Osteocyte (in vitro differentiated cells): Measurements from ENCODE around the gene ZNRF2. TPM values are rescaled to one million over a fixed set of nuclear protein-coding genes. Genes with fewer than 3 reads are reported as not detected.
"Not testable (repeated sequence)": the region's sequence is repeated elsewhere in the genome, so short reads cannot be mapped to it uniquely, and the experiment has no call there.

Experiments used
- DNase-seq: peaks from one replicate; pipeline ENCODE4 v3.0.0; 2021; ENCODE audit warnings: mixed read lengths; ENCODE audit not compliant: unreplicated experiment; ENCODE audit errors: extremely low spot score
- H3K27ac Mint-ChIP-seq: one replicate; pipeline ENCODE4 v1.8.0; 2021; ENCODE audit warnings: mild to moderate bottlenecking, mixed read lengths; ENCODE audit not compliant: unreplicated experiment
- H3K27me3 Mint-ChIP-seq: one replicate; pipeline ENCODE4 v1.8.0; 2021; ENCODE audit warnings: mixed read lengths; ENCODE audit not compliant: unreplicated experiment
- H3K36me3 Mint-ChIP-seq: one replicate; pipeline ENCODE4 v1.8.0; 2021; ENCODE audit warnings: mixed read lengths; ENCODE audit not compliant: unreplicated experiment
- H3K4me1 Mint-ChIP-seq: one replicate; pipeline ENCODE4 v1.8.0; 2021; ENCODE audit warnings: mixed read lengths; ENCODE audit not compliant: unreplicated experiment
- H3K4me3 Mint-ChIP-seq: one replicate; pipeline ENCODE4 v1.8.0; 2021; ENCODE audit warnings: mild to moderate bottlenecking, moderate library complexity, mixed read lengths; ENCODE audit not compliant: unreplicated experiment
- H3K9me3 Mint-ChIP-seq: one replicate; pipeline ENCODE4 v1.8.0; 2021; ENCODE audit warnings: mixed read lengths; ENCODE audit not compliant: unreplicated experiment
- CTCF ChIP-seq: fragments of 200-600 bp; sonication (generic); IDR thresholded peaks from 2 replicates; pipeline ENCODE4 v1.5.0; 2021; ENCODE audit warnings: antibody characterized with exemption, mild to moderate bottlenecking, moderate library complexity
- total RNA-seq: library from RNA; stranded (reverse); gene quantifications from 2 replicates; pipeline ENCODE4 v1.2.1, GENCODE V29; 2021

Gene ZNRF2
- total RNA-seq, 1 donor from 2014 or later = 6.8 TPM

- no peak for DNase-seq
- Mint-ChIP-seq H3K36me3 (no peaks in the 10 kb centered on the region), H3K4me1 (no peaks in the 10 kb centered on the region), H3K27ac (no peak overlapping the region), H3K27me3 (peaks cover 16% of the 10 kb centered on the region), H3K9me3 (peaks cover 6% of the 10 kb centered on the region), H3K4me3 (no peak overlapping the region)
- TF ChIP-seq CTCF = no peak
Measured at GRCh38 chr7:30260246-30260768, 24.1 kb upstream of the ZNRF2 start.

GRCh38 chr7:30263090-30263710 lies 21.2 kb upstream of the ZNRF2 start:
- no peaks in the 10 kb centered on the region for H3K4me1 Mint-ChIP-seq

GRCh38 chr7:30264052-30264451 lies 20.3 kb upstream of the ZNRF2 start:
- no peak for DNase-seq
- no peak overlapping the region for H3K27ac Mint-ChIP-seq
- no peaks in the 10 kb centered on the region for H3K4me1 Mint-ChIP-seq
- H3K36me3 Mint-ChIP-seq = no peaks in the 10 kb centered on the region
- peaks cover 20% of the 10 kb centered on the region for H3K27me3 Mint-ChIP-seq
- no peaks in the 10 kb centered on the region for H3K9me3 Mint-ChIP-seq
- H3K4me3 Mint-ChIP-seq = no peak overlapping the region
- TF ChIP-seq CTCF = no peak

More at GRCh38 chr7:30263090-30263710, 21.2 kb upstream of the ZNRF2 start:
- no peak for DNase-seq
- TF ChIP-seq CTCF = no peak
- no peak overlapping the region for H3K27ac Mint-ChIP-seq
- peaks cover 20% of the 10 kb centered on the region for H3K27me3 Mint-ChIP-seq
- peaks cover 6% of the 10 kb centered on the region for H3K9me3 Mint-ChIP-seq
- no peak overlapping the region for H3K4me3 Mint-ChIP-seq
- H3K36me3 Mint-ChIP-seq = no peaks in the 10 kb centered on the region

- not testable (repeated sequence) for H3K27ac Mint-ChIP-seq, H3K9me3 Mint-ChIP-seq, H3K4me3 Mint-ChIP-seq, DNase-seq, H3K4me1 Mint-ChIP-seq, H3K36me3 Mint-ChIP-seq
- H3K27me3 Mint-ChIP-seq = peaks cover 20% of the 10 kb centered on the region
Measured at GRCh38 chr7:30265189-30265588, 19.2 kb upstream of the ZNRF2 start.

GRCh38 chr7:30266686-30267085 lies 17.7 kb upstream of the ZNRF2 start:
- Mint-ChIP-seq H3K36me3 (no peaks in the 10 kb centered on the region), H3K9me3 (no peaks in the 10 kb centered on the region), H3K27me3 (peaks cover 20% of the 10 kb centered on the region), H3K4me1 (no peaks in the 10 kb centered on the region), H3K4me3 (no peak overlapping the region), H3K27ac (no peak overlapping the region)
- TF ChIP-seq CTCF = no peak
- DNase-seq = no peak
